ENCODE data around the gene SH3TC2.

Gene SH3TC2

GRCh38 chr5:148999741-149000140, 63.1 kb downstream of the SH3TC2 start:
- no peak for DNase-seq (ENCODE audit: low read depth in 2 of 2)

- DNase-seq (ENCODE audit: low read depth in 2 of 2), result no peak
These were observed 64.6 kb downstream of the SH3TC2 start for GRCh38 chr5:148998174-148998797.

- no peak for DNase-seq (ENCODE audit: low read depth in 2 of 2)
These were observed 66.6 kb downstream of the SH3TC2 start for GRCh38 chr5:148996270-148996669.

- no peak for DNase-seq (ENCODE audit: low read depth in 2 of 2)
These were observed 67.1 kb downstream of the SH3TC2 start for GRCh38 chr5:148995791-148996190.

GRCh38 chr5:148993283-148993936, 69.5 kb downstream of the SH3TC2 start:
- DNase-seq (ENCODE audit: low read depth in 2 of 2), result no peak

- DNase-seq (ENCODE audit: low read depth in 2 of 2), result no peak
These were observed 70.6 kb downstream of the SH3TC2 start for GRCh38 chr5:148992265-148992664.

- DNase-seq (ENCODE audit: low read depth in 2 of 2), result no peak
These were observed 71.3 kb downstream of the SH3TC2 start for GRCh38 chr5:148991566-148991965.

- no peak for DNase-seq (ENCODE audit: low read depth in 2 of 2)
These were observed 72.0 kb downstream of the SH3TC2 start for GRCh38 chr5:148990817-148991216.

- no peak for DNase-seq (ENCODE audit: low read depth in 2 of 2)
These were observed 73.3 kb downstream of the SH3TC2 start for GRCh38 chr5:148989567-148989966.

- no peak for DNase-seq (ENCODE audit: low read depth in 2 of 2)
These were observed 74.5 kb downstream of the SH3TC2 start for GRCh38 chr5:148988328-148988727.

- DNase-seq (ENCODE audit: low read depth in 2 of 2), result no peak
These were observed 76.2 kb downstream of the SH3TC2 start for GRCh38 chr5:148986636-148987035.

GRCh38 chr5:148984345-148984744, 78.5 kb downstream of the SH3TC2 start:
- no peak for DNase-seq (ENCODE audit: low read depth in 2 of 2)

- DNase-seq (ENCODE audit: low read depth in 2 of 2), result no peak
These were observed 81.5 kb downstream of the SH3TC2 start for GRCh38 chr5:148981353-148981752.

- no peak for DNase-seq (ENCODE audit: low read depth in 2 of 2)
These were observed 82.1 kb downstream of the SH3TC2 start for GRCh38 chr5:148980731-148981130.

- no peak for DNase-seq (ENCODE audit: low read depth in 2 of 2)
These were observed 83.7 kb downstream of the SH3TC2 start for GRCh38 chr5:148979083-148979723.

GRCh38 chr5:148978370-148979082, 84.3 kb downstream of the SH3TC2 start:
- no peak for DNase-seq (ENCODE audit: low read depth in 2 of 2)

- no peak for DNase-seq (ENCODE audit: low read depth in 2 of 2)
These were observed 86.1 kb downstream of the SH3TC2 start for GRCh38 chr5:148976569-148977381.

GRCh38 chr5:148974642-148975327, 88.1 kb downstream of the SH3TC2 start:
- DNase-seq (ENCODE audit: low read depth in 2 of 2), result no peak

- no peak for DNase-seq (ENCODE audit: low read depth in 2 of 2)
These were observed 89.4 kb downstream of the SH3TC2 start for GRCh38 chr5:148973455-148973854.

- DNase-seq (ENCODE audit: low read depth in 2 of 2), result no peak
These were observed 89.9 kb downstream of the SH3TC2 start for GRCh38 chr5:148972974-148973374.

- no peak for DNase-seq (ENCODE audit: low read depth in 2 of 2)
These were observed 90.5 kb downstream of the SH3TC2 start for GRCh38 chr5:148972396-148972795.
